Choroid plexus epithelial cell (primary cell): ENCODE measurements around the gene SOD3.

Source experiments
- DNase-seq: peaks from one replicate; pipeline ENCODE4 v3.0.0-alpha.2; 2010; ENCODE audit warnings: low read depth
- H3K4me3 ChIP-seq: 2 replicates; pipeline ENCODE4 v1.5.1; 2011; ENCODE audit warnings: low read depth, mild to moderate bottlenecking, control low read depth, low read length, moderate library complexity
- CTCF ChIP-seq: conservative IDR thresholded peaks from 2 replicates; pipeline ENCODE4 v1.5.1; 2011; ENCODE audit warnings: low read depth, mild to moderate bottlenecking, control low read depth, inconsistent platforms, low read length, moderate library complexity

SOD3 gene

GRCh38 chr4:24820541-24820940 lies 25.2 kb downstream of the SOD3 start:
- DNase-seq = peak; percentile 11
- no peak for TF ChIP-seq CTCF
- no peak overlapping the region for H3K4me3 ChIP-seq

- H3K4me3 ChIP-seq = no peak overlapping the region
- no peak for TF ChIP-seq CTCF
- DNase-seq = no peak
Observed at GRCh38 chr4:24824720-24825119, 29.3 kb downstream of the SOD3 start.

GRCh38 chr4:24831637-24832036 lies 36.3 kb downstream of the SOD3 start:
- no peak overlapping the region for H3K4me3 ChIP-seq
- DNase-seq = no peak
- TF ChIP-seq CTCF = no peak

- no peak overlapping the region for H3K4me3 ChIP-seq
- no peak for DNase-seq
- no peak for TF ChIP-seq CTCF
Observed at GRCh38 chr4:24835696-24836095, 40.3 kb downstream of the SOD3 start.

- no peak overlapping the region for H3K4me3 ChIP-seq
- no peak for TF ChIP-seq CTCF
- DNase-seq = no peak
Observed at GRCh38 chr4:24836661-24837242, 41.4 kb downstream of the SOD3 start.

- H3K4me3 ChIP-seq = no peak overlapping the region
- TF ChIP-seq CTCF = no peak
- no peak for DNase-seq
Observed at GRCh38 chr4:24837336-24837735, 42.0 kb downstream of the SOD3 start.

GRCh38 chr4:24837781-24838180 lies 42.4 kb downstream of the SOD3 start:
- H3K4me3 ChIP-seq = no peak overlapping the region
- TF ChIP-seq CTCF = no peak
- DNase-seq = no peak
